Fibroblast of skin of left biceps (primary cell): ENCODE data around the gene C5orf52.
"Not testable (repeated sequence)": the region's sequence is repeated elsewhere in the genome, so short reads cannot be mapped to it uniquely, and the experiment has no call there.

Source experiments
- DNase-seq, 2 experiments: peaks; one replicate each; pipeline ENCODE4 v3.0.0-alpha.2; 2013; ENCODE audit warnings: low read depth in 2 of 2

C5orf52 gene

DNA sequence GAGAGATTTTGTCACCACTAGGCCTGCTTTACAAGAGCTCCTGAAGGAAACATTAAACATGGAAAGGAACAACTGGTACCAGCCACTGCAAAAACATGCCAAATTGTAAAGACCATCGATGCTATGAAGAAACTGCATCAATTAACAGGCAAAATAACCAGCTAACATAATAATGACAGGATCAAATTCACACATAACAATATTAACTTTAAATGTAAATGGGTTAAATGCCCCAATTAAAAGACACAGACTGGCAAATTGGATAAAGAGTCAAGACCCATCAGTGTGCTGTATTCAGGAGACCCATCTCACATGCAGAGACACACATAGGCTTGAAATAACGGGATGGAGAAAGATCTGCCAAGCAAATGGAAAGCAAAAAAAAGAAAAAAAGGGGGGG, 51.6 kb downstream of the C5orf52 start:
- DNase-seq: not testable (repeated sequence)

DNA sequence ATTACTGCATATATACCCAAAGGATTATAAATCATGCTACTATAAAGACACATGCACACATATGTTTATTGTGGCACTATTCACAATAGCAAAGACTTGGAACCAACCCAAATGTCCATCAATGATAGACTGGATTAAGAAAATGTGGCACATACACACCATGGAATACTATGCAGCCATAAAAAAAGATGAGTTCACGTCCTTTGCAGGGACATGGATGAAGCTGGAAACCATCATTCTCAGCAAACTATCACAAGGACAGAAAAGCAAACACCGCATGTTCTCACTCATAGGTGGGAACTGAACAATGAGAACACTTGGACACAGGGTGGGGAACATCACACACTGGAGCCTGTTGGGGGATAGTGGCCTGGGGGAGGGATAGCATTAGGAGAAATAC, 55.3 kb downstream of the C5orf52 start:
- DNase-seq: not testable (repeated sequence)

DNA sequence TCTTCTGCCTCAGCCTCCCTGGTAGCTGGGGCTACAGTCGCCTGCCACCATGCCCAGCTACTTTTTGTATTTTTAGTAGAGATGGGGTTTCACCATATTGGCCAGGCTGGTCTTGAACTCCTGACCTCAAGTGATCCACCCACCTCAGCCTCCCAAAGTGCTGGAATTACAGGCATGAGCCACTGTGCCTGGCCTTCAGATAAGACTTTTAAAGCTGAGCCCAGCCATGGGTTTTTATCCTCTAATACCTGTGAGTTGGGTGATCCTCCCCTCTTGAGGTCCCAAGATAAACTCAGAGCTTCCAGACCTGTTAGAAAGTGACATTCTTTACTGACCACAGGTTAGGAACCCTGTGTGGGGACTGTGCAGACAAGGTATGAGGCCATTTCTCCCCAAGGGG, 56.5 kb downstream of the C5orf52 start:
- not testable (repeated sequence) for DNase-seq
